Measurements from ENCODE around the gene COL11A2. TPM values are rescaled to one million over a fixed set of nuclear protein-coding genes. Genes with fewer than 3 reads are reported as not detected.
A peak's percentile ranks its signal among the peaks of the same experiment; 100 is the strongest.

Gene COL11A2
- total RNA-seq, 1 experiment from 2014 or later = 0.58 TPM

GRCh38 chr6:33205191-33206026, 13.1 kb upstream of the COL11A2 start:
- H3F3A ChIP-seq (ENCODE audit: low read length, unreplicated experiment) = no peaks in the 10 kb centered on the region
- DNase-seq (peak; percentile 76), ATAC-seq (peak; percentile 41)
- CTCF ChIA-PET = interaction anchor here (0.6 kb wide), 1 partner anchor 43 kb away, joined by 3 read pairs; no protein-coding TSS in a partner anchor
- H3K9me3 ChIP-seq (ENCODE audit: low read length) = no peaks in the 10 kb centered on the region
- no peaks in the 10 kb centered on the region for H3K27me3 ChIP-seq (ENCODE audit: low read length)
- TF ChIP-seq EZH2 (IDR thresholded peaks at IDR 0.05; ENCODE audit: low read length, unreplicated experiment) = no peak
- TF ChIP-seq CTCF (conservative IDR thresholded peaks at IDR 0.05; ENCODE audit: low read depth, low read length) = peak; percentile 38
- peak overlapping the region; percentile 55 for H3K9ac ChIP-seq (ENCODE audit: low read length)
- peaks cover 54% of the 10 kb centered on the region for H3K4me1 ChIP-seq (ENCODE audit: insufficient read depth, low read length)
- H3K9me2 ChIP-seq (replicated peaks; ENCODE audit: low read length) = no peaks in the 10 kb centered on the region
- H3K79me2 ChIP-seq (ENCODE audit: low read length) = peaks cover 40% of the 10 kb centered on the region
- H4K20me1 ChIP-seq (ENCODE audit: low read length) = no peaks in the 10 kb centered on the region
- H3K27ac ChIP-seq (ENCODE audit: low read length) = peak overlapping the region; percentile 84
- H3K36me3 ChIP-seq (ENCODE audit: low read depth, low read length) = peaks cover 21% of the 10 kb centered on the region
- intact Hi-C loops (cut with micrococcal nuclease) = loop anchor here (2.0 to 10.0 kb wide), 3 partner anchors 43 to 209 kb away; partner anchors contain the start of genes B3GALT4, CUTA, PHF1 and RPS18
- H3K4me3 ChIP-seq (ENCODE audit: low read length) = peak overlapping the region; percentile 46
- no TSS peak for BruUV-seq (replicated peaks)
- no peak overlapping the region for H2AFZ ChIP-seq (ENCODE audit: low read length)
- H3K4me2 ChIP-seq (ENCODE audit: low read length) = peak overlapping the region; percentile 100
- POLR2A ChIA-PET (ENCODE audit: unreplicated experiment) = interaction anchor here (0.6 kb wide), 1 partner anchor 45 kb away, joined by 4 read pairs; no protein-coding TSS in a partner anchor

- Histone ChIP-seq H3K9me3 (ENCODE audit: low read length) (no peaks in the 10 kb centered on the region), H3K9ac (ENCODE audit: low read length) (peak within 1 kb of the TSS; percentile 31), H3K9me2 (replicated peaks; ENCODE audit: low read length) (no peaks in the 10 kb centered on the region), H3K4me1 (ENCODE audit: insufficient read depth, low read length) (peaks cover 54% of the 10 kb centered on the region), H4K20me1 (ENCODE audit: low read length) (no peaks in the 10 kb centered on the region), H3F3A (ENCODE audit: low read length, unreplicated experiment) (no peaks in the 10 kb centered on the region), H3K79me2 (ENCODE audit: low read length) (peaks cover 48% of the 10 kb centered on the region), H3K4me2 (ENCODE audit: low read length) (peak within 1 kb of the TSS; percentile 100), H3K36me3 (ENCODE audit: low read depth, low read length) (peaks cover 21% of the 10 kb centered on the region), H3K27me3 (ENCODE audit: low read length) (no peaks in the 10 kb centered on the region), H2AFZ (ENCODE audit: low read length) (no peak within 1 kb of the TSS), H3K27ac (ENCODE audit: low read length) (peak within 1 kb of the TSS; percentile 84), H3K4me3 (ENCODE audit: low read length) (peak within 1 kb of the TSS; percentile 46)
- intact Hi-C loops (cut with micrococcal nuclease) = loop anchor here (10.0 kb wide), 2 partner anchors 70 to 210 kb away; partner anchors contain the start of genes B3GALT4, CUTA, PHF1 and RPS18
- no TSS peak for BruUV-seq (replicated peaks)
- DNase-seq (peak; percentile 42), ATAC-seq (peak; percentile 30)
- CTCF ChIA-PET = no interaction called here
- TF ChIP-seq EZH2phosphoT487 (IDR thresholded peaks at IDR 0.05; ENCODE audit: borderline replicate concordance, low read length) (no peak), CTCF (conservative IDR thresholded peaks at IDR 0.05; ENCODE audit: low read depth, low read length) (no peak), EZH2 (IDR thresholded peaks at IDR 0.05; ENCODE audit: low read length, unreplicated experiment) (no peak)
- POLR2A ChIA-PET (ENCODE audit: unreplicated experiment) = interaction anchor here (0.7 kb wide), 1 partner anchor 44 kb away, joined by 6 read pairs; no protein-coding TSS in a partner anchor
These were observed 12.3 kb upstream of the COL11A2 start, which contains the start of gene HSD17B8 for GRCh38 chr6:33204415-33205190. HSD17B8 (plus strand) TSS chr6:33204655; CDS start chr6:33204669, 14 bp downstream.

Data from PC-3 (cell line).